GM21723 (cell line): ENCODE data around the gene KRTAP4-7.
"Not testable (repeated sequence)": the region's sequence is repeated elsewhere in the genome, so short reads cannot be mapped to it uniquely, and the experiment has no call there.

ENCODE experiments used
- ATAC-seq: cut with Tn5 transposase; IDR thresholded peaks from one replicate; pipeline ENCODE4 v1.9.1; 2021; ENCODE audit warnings: mild to moderate bottlenecking, moderate library complexity; ENCODE audit not compliant: unreplicated experiment

The KRTAP4-7 gene

GRCh38 chr17:41065016-41065689, 18.8 kb upstream of the KRTAP4-7 start:
- not testable (repeated sequence) for ATAC-seq

DNA sequence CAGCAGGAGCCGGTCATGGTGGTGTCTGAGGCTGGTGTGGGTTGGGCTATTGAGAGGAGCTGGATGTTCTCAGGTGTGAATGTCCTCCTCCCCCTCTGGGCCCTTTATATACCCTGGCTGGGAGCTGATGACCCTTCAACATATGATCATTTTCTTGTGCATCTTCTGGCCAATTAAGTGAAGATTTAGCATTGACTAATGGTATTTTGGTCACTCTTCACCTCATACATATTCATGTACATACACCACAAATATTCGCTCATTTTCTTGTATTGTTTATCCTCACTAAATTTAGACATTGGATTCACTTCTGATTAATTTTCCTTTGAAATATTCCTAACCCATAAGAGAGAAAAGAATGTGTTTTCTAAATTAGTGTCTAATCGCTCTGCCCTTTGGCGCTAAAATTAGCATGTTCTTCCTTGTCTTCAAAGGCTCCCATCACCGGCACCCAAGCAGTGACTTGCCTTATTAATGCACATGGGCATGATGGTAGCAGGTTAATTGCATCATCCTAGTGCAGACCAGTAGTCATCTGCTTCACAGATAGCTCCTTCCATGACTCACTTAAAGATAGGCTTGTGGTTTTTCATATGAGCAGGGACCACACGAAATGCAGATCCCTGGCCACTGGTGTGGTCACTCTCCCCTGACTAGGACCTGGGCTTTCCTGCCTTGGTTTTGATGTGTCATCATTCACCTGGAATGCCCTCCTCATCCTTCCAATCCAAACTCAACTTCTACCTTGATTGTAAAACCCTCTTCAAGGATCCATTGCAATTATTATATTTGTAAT, 17.9 kb upstream of the KRTAP4-7 start, which contains the start of gene KRTAP2-4:
Gene KRTAP2-4, minus strand, starts transcription at position 51 of the 796 bp plus-strand sequence. Its CDS starts 34 bp downstream, at position 17.
- no peak for ATAC-seq

- no peak for ATAC-seq
These were observed 16.7 kb upstream of the KRTAP4-7 start for GRCh38 chr17:41067281-41067680.

- no peak for ATAC-seq
These were observed 14.9 kb upstream of the KRTAP4-7 start for GRCh38 chr17:41069031-41069430.

DNA sequence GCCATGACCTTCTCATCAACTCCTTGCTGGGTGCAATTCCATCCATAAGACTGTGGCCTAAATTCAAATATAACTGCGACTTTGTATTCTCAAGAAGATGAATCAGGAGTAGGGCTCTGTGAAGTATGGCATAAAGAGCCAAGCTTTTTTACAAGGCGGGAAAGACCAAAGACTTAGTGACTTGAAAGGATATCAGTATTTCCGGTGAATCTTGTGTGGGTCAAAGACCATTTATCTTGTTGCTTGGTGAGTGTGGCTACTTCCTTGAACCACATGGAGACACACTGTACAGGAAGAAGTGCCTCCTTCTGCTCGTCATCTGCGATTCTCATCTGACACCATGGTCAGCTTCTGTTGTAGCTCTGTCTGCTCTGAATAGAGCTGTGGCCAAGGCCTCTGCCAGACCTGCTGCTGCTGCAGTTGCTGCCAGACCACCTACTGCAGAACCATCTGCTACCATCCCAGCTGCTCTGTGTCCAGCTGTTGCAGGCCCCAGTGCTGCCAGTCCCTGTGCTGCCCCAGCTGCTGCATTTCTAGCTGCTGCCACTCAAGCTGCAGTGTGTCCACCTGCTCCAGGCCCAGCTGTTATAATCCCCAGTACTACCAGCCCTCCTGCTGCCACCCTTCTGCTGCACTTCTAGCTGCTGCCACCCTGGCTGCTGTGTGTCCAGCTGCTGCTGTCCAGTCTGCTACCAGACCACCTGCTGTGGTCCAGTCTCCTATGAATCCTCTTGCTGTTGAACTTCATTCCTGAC, 12.2 kb upstream of the KRTAP4-7 start:
- ATAC-seq: no peak

DNA sequence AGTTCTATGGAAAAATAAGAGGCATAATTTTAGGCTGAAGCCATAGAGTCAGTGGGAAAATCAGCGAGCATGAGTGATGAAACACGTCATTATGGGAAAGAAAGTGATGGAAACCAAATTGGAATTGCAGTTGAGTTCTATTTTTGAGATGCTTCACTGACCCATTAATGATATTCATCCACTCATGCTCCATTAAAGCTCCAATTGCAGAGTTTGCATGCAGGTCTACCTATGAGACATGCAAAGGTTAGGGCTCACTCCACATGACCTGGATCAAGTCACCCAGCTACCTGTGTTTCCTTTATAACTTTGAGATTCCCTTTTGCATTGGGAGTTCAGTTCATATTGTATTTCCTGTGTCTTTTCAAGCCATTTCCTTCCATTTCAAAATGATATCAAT, 10.3 kb upstream of the KRTAP4-7 start:
- no peak for ATAC-seq

DNA sequence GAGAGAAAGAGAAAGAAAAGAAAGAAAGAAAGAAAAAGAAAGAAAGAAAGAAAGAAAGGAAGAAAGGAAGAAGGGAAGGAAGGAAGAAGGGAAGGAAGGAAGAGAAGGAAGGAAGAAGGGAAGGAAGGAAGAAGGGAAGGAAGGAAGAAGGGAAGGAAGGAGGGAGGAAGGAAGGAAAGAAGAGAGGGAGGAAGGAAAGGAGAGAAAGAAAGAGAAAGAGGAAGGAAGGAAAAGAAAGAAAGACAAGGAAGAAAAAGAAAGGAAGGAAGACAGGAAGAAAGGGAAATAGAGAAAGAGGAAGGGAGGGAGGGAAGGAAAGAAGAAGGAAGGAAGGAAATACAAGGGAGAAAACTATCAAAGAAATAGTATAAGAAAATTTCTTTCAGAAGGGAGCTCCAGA, 7.2 kb upstream of the KRTAP4-7 start:
- no peak for ATAC-seq

DNA sequence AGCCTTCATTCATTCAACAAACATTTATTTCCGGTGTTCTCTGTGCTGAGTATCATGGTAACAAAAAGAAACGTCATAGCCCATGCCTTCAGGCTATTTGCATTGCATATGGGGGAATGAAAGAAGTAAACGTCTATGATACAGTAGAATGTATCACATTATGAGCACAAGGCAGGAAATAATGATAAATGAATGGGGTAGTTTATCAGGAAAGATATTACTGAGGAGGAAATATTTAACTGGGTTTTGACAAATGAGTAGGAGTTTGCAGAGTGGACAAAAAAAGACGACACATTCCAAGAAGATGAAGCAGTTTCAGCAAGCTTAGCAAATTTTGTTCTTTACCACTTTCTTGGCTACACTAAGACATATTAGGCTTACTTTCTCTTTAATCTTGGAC, 1.3 kb upstream of the KRTAP4-7 start:
- ATAC-seq: no peak

DNA sequence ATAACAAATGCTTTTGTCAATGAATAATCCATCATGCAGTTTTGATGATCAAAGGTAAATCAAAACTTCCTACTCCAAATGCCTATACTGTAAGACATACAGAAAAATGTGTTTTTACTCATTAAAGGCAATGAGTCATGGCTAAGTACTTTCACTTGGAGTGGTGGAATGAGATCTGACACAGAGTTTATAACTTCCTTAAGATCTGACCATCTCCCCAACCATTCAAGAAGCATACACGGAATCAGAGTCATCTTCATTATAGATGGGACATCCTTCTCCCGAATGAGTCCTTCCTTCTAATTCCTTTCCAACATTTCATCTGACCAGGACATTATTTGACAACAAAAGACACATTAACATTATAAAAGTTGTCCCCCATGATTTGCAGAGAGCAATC, 523 bp upstream of the KRTAP4-7 start:
- not testable (repeated sequence) for ATAC-seq

DNA sequence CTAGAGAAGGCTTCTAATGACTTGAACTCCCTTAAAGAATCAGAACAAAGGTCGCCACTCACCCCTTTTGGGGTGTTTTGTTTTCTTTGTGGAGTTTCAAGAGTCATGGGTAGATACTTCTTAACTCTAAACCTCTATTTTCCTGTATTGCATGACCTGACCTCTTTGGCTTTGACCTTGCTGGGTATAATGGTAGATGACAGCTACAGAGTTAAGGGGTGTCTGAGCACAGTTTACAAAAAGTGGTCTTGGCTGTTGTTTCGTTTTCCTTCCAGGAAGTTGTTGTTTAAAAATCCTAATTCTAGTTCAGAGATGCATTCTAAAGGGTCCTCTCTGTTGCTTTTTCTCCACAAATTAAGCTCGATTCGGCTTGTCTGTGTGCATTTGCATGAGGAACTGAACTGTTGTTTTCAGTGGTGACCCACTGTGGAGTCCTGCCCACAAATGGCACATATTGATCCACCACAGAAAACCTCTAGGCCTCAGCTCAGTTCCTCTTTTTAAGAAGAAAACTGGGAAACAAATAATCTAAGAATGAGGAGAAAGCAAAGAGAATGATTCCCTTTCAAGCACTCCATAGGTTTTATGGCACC, 4.9 kb downstream of the KRTAP4-7 start:
- not testable (repeated sequence) for ATAC-seq

- no peak for ATAC-seq
These were observed 12.1 kb downstream of the KRTAP4-7 start for GRCh38 chr17:41096055-41096454.

GRCh38 chr17:41098042-41098441, 14.1 kb downstream of the KRTAP4-7 start, which contains the start of gene KRTAP4-8:
Gene KRTAP4-8 (minus strand): TSS chr17:41098142. CDS start chr17:41098084, 58 bp downstream.
- no peak for ATAC-seq

DNA sequence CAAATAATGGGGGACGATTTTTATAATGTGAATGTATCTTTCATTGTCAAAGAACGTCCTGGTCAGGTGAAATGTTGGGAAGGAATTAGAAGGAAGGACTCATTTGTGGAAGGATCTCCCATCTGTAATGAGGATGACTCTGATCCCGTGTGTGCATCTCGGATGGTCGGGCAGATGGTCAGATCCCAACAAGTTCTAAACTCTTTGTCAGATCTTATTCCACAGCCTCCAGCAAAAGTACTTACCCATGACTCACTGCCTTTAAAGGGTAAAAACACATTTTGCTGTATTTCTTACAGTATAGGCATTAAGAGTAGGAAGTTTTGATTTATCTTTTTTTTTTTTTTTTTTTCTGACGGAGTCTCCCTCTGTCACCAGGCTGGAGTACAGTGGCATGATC, 14.5 kb downstream of the KRTAP4-7 start:
- no peak for ATAC-seq

DNA sequence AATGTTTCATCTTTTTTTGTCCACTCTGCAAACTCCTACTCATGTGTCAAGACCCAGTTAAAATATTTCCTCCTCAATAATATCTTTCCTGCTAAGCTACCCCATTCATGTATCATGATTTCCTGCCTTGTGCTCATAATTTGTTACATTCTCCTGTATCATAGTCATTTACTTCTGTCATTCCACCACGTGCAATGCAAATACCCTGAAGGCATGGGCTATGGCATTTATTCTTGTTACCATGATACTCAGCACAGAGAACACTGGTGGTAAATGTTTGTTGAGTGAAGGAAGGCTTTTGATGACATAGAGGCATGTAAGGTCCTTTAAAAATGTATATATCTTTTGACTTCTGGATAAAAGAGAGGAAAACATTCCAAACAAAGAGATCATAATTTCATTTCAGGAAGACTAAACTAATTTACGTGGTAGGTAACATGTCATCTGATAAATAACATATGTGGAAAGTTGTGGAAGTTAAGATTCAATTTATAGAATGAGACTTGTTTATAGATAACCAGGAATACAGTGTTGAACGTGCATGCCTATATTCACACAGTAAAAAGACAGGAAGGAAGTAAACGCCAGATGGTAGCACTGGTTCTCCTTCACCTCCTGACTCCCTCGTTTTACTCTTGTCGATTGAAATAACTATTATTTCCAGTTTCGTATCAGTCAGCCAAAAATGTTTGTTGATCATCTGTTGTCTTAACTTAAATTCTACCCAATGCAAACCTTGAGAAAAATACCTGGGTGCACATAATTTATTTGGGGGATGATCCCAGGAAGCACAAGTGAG, 15.9 kb downstream of the KRTAP4-7 start:
- not testable (repeated sequence) for ATAC-seq

DNA sequence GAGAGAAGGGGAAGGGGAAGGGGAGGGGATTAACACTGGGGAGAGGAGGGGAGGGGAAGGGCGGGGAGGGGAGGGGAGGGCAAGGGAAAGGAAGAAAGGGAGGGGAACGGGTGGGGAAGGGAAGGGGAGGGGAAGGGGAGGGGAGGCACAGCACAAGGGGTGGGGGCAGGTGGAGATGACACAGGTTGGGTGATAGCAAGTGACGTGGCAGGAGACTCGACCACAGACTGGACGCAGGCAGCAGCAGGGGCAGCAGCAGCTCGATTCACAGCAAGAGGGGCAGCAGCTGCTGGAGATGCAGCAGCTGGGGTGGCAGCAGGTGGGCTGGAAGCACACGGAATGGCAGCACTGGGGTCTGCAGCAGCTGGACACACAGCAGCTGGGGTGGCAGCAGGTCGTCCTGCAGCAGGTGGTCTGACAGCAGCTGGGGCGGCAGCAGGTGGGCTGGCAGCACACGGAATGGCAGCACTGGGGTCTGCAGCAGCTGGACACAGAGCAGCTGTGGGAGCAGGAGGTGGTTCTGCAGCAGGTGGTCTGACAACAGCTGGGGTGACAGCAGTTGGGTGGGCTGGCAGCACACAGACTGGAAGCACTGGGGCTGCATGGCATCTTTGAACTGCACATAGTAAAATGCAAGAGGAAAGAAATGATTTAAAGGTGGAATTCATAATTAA, 17.8 kb downstream of the KRTAP4-7 start, which contains the start of gene KRTAP4-16:
Gene KRTAP4-16, minus strand, starts transcription at position 624 of the 674 bp plus-strand sequence. Its CDS starts 0 bp downstream, at position 624.
- ATAC-seq: no peak

GRCh38 chr17:41103896-41104295, 19.9 kb downstream of the KRTAP4-7 start:
- ATAC-seq: no peak

DNA sequence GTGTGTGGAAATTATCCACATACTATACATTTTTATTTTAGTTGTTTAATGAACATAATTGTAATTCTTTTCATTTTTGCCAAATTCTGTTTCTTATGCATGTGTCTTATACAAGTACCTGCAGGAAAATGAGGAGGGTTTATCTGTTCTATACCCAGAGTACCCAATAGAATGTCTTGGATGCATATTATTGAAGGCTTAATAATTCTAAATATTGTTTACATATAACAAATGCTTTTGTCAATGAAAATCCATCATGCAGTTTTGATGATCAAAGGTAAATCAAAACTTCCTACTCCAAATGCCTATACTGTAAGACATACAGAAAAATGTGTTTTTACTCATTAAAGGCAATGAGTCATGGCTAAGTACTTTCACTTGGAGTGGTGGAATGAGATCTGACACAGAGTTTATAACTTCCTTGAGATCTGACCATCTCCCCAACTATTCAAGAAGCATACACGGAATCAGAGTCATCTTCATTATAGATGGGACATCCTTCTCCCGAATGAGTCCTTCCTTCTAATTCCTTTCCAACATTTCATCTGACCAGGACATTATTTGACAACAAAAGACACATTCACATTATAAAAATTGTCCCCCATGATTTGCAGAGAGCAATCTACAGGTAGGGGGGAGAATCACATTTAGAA, 20.6 kb downstream of the KRTAP4-7 start:
- ATAC-seq: not testable (repeated sequence)

- not testable (repeated sequence) for ATAC-seq
These were observed 21.4 kb downstream of the KRTAP4-7 start, which contains the start of gene KRTAP4-9 for GRCh38 chr17:41105347-41105746. Gene KRTAP4-9 (plus strand): TSS chr17:41105389. CDS start chr17:41105389, 0 bp downstream.

GRCh38 chr17:41107941-41108450, 24.0 kb downstream of the KRTAP4-7 start:
- no peak for ATAC-seq
